Measurements from ENCODE around the gene REN.

The REN gene

DNA sequence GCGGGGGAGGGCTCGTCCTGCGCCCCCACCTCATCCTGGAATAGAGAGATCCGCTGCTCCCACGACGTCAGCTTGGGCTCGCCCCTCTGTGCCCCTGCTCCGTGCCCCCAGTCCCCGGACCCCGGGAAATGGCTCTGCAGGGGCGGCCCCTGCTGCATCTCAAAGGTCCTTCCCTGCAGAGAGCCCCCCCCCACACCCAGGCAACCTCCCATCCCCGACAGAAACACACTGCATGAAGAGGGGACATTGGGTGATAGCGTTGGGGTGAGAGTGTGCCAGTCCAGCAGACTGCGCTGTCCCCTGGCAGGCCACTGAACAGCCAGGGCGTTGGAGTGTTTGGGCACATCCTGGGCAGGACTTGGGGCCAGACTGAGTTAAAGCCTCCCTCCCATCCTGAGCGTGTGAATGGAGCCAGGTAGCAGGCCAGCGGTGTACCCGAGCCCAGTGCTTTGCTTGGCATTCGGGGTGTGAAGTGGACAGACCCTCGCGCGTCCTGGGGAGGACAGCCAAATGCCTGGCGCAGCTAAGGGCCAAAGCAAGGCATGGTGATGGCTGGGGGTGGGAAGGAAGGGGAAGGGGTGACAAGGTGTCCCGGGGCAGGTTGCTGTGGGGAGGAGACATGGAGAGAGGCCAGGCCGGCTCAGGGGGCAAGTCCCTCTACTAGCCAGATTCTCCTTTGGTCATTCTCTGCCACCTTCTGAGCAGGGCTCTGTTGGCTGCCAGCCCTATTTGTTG is 13.7 kb downstream of the REN start:
- Histone ChIP-seq H3K4me3 (replicated peaks; ENCODE audit: low read depth, low read length) (no peak overlapping the region), H3K27me3 (replicated peaks; ENCODE audit: control insufficient read depth, insufficient read depth, low read length) (no peaks in the 10 kb centered on the region; the same call in 1 of the 2 replicates), H3K36me3 (ENCODE audit: control insufficient read depth, insufficient read depth, low read length) (no peaks in the 10 kb centered on the region)
- TF ChIP-seq, protein P1, sequence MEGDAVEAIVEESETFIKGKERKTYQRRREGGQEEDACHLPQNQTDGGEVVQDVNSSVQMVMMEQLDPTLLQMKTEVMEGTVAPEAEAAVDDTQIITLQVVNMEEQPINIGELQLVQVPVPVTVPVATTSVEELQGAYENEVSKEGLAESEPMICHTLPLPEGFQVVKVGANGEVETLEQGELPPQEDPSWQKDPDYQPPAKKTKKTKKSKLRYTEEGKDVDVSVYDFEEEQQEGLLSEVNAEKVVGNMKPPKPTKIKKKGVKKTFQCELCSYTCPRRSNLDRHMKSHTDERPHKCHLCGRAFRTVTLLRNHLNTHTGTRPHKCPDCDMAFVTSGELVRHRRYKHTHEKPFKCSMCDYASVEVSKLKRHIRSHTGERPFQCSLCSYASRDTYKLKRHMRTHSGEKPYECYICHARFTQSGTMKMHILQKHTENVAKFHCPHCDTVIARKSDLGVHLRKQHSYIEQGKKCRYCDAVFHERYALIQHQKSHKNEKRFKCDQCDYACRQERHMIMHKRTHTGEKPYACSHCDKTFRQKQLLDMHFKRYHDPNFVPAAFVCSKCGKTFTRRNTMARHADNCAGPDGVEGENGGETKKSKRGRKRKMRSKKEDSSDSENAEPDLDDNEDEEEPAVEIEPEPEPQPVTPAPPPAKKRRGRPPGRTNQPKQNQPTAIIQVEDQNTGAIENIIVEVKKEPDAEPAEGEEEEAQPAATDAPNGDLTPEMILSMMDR (IDR thresholded peaks at IDR 0.05; ENCODE audit: insufficient read depth, low read length, poor library complexity, severe bottlenecking) = no peak
- no peak for DNase-seq (ENCODE audit: extremely low read depth, insufficient read length)

DNA sequence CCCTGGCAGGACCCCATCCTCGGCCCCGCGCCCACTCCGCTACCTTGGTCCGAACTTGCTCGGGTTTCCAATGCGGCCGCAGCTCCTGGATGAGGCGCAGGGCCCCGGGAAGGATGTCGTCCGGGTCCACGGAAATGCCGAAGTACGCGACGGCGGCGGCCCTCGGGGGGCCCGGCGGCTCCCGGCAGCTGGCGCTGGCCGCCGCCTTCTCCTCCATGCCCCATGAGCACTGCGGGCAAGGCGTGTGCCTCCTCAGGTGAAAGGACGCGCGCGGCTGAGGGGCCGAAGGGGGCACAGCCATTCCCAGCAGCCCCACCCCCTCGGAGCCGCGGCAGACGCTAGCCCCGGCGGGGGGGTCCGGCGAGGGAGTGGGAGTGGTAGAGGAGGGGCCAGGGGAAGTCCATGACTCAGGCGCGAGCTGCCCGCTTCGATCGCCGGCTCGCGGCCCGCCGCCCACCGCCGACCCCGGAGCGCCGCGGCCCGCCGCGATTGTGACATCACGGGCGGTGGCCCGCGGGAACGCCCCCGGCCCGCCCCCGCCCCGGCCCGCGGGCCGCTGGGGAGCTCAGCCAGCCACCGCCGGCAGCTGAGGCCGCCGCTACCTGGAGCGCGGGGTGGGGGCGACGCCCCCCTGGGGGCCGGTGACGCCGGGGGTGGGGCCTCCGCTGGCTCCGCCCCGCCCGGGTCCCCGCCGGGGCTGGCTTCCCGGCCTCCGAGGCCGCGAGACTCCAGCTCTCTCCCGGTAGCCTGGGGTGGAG is 14.4 kb downstream of the REN start, which contains the start of gene ETNK2:
ETNK2 (minus strand) TSS at position 493 of the 758 bp plus-strand sequence; CDS start at position 301, 192 bp downstream.
- no peak for DNase-seq (ENCODE audit: extremely low read depth, insufficient read length)
- Histone ChIP-seq H3K4me3 (replicated peaks; ENCODE audit: low read depth, low read length) (no peak within 1 kb of the TSS; the same call in 1 of the 2 replicates), H3K36me3 (ENCODE audit: control insufficient read depth, insufficient read depth, low read length) (no peaks in the 10 kb centered on the region), H3K27me3 (replicated peaks; ENCODE audit: control insufficient read depth, insufficient read depth, low read length) (no peaks in the 10 kb centered on the region; the same call in 1 of the 2 replicates)
- TF ChIP-seq, protein P1 (IDR thresholded peaks at IDR 0.05; ENCODE audit: insufficient read depth, low read length, poor library complexity, severe bottlenecking) = no peak

DNA sequence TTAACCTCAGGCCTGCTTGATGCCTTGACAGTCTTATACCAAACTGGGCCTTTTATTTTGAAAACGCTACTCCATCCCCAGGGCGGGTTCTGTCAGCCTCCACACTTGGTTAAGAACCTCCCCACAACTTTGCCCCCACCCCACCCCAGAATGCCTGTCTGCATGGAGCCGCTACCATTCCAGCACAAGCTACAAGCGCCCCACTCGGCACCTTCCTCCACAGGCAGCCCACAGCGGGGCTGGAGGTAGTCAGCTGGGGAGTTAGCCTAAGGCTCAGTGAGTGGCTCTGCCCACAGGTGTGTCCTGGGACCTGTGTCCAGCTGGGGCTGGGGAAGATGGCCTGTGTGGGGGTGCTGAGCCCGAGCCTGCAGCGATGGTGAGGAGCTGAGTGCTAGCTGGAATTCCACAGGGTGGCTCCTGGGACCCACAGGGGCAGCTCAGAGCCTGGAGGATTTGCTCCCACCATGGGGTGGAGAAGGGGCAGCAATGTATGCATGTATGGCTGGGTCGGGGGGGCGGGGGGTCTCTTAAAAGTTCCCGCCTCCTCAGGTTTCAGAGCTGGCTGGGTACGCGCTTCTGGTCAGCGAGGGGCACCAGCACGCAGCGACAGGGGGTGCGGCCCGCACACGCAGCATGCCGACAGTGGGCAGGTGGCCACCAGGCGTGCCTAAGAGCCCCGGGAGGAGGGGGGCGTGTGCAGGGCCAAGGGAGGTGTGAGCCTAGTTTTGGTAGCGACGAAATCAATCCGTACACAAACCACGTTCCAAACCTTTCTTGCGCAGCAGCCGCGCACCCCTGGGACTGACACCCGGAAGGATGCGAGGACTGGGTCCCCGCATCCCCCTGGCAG is 15.2 kb downstream of the REN start:
- no peaks in the 10 kb centered on the region; the same call in 1 of the 2 replicates for H3K27me3 ChIP-seq (replicated peaks; ENCODE audit: control insufficient read depth, insufficient read depth, low read length)
- TF ChIP-seq, protein P1 (IDR thresholded peaks at IDR 0.05; ENCODE audit: insufficient read depth, low read length, poor library complexity, severe bottlenecking) = no peak
- H3K36me3 ChIP-seq (ENCODE audit: control insufficient read depth, insufficient read depth, low read length) = no peaks in the 10 kb centered on the region
- no peak for DNase-seq (ENCODE audit: extremely low read depth, insufficient read length)
- no peak overlapping the region for H3K4me3 ChIP-seq (replicated peaks; ENCODE audit: low read depth, low read length)

DNA sequence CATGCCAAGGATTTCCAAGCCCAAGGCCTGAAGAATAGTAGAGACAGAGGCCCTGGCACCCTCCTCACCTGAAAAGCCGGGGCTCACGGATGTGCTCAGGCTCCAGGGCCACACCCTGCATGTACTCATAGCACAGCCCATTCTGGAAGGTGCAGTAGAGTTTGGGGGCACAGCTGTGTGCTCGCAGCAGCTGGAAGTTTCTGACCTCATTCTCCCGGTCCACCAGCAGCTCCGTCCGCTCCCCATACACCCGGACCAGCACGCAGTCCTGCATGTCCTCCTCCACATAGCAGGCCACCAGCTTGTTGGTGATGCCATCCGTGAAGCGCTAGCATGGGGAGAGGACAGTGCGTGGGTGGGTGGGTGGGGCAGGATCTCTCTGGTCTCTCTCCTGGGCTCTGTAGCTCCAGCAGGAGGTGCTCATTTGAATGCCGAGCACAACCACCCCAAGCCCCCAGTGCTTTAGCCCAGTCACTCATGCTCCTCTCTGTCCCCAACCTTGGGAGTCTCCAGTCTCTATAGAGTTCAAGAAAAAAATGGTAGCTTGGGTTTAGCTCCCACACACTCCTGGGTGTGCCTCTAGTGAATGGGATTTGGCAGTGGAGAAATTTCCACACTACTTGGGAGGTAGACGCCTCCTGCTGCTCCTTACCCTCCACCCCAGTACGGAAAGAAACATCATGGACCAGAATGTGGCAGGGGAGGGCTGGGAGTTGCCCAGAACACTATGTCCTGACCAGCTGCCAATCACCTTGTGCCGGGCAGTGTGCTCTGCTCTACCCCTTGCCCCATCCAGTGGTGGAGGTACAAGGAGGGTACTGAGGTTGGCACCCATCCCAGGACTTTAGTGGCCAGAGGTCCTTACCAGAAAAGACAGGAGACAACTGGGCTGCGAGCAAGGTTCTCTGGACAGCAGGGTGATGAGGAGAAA is 16.2 kb downstream of the REN start:
- TF ChIP-seq, protein P1 (IDR thresholded peaks at IDR 0.05; ENCODE audit: insufficient read depth, low read length, poor library complexity, severe bottlenecking) = no peak
- Histone ChIP-seq H3K27me3 (replicated peaks; ENCODE audit: control insufficient read depth, insufficient read depth, low read length) (no peaks in the 10 kb centered on the region; the same call in 1 of the 2 replicates), H3K36me3 (ENCODE audit: control insufficient read depth, insufficient read depth, low read length) (no peaks in the 10 kb centered on the region), H3K4me3 (replicated peaks; ENCODE audit: low read depth, low read length) (no peak overlapping the region)
- DNase-seq (ENCODE audit: extremely low read depth, insufficient read length) = no peak

DNA sequence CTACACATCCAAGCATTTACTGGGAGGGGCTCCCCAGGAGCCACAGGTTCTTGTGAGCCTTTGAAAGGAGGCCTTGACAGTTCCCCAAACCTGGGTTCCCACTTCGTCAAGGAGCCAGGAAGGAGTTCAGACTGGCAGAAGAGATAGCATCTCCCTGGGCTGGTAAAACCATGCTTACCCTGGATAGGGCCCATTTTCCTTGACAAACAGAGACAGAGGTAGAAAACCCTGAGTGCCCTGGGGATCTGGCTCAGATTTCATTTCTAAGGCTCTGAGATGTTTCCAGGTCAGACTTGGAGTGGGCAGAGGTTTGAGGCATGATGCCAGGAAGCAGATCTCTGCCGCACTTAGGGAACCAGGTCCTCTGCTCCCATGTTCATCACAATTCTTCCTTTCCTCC is 17.0 kb downstream of the REN start:
- H3K27me3 ChIP-seq (replicated peaks; ENCODE audit: control insufficient read depth, insufficient read depth, low read length) = no peaks in the 10 kb centered on the region; the same call in 1 of the 2 replicates
- TF ChIP-seq, protein P1 (IDR thresholded peaks at IDR 0.05; ENCODE audit: insufficient read depth, low read length, poor library complexity, severe bottlenecking) = no peak
- H3K4me3 ChIP-seq (replicated peaks; ENCODE audit: low read depth, low read length) = no peak overlapping the region
- DNase-seq (ENCODE audit: extremely low read depth, insufficient read length) = no peak
- no peaks in the 10 kb centered on the region for H3K36me3 ChIP-seq (ENCODE audit: control insufficient read depth, insufficient read depth, low read length)
